ENCODE data around the gene SOBP. TPM values are rescaled to one million over a fixed set of nuclear protein-coding genes. Genes with fewer than 3 reads are reported as not detected.

Gene SOBP
- polyA plus RNA-seq, 2 of the 4 experiments (the other 2 are of a cell fraction): 0.18 to 0.53 TPM

- TF ChIP-seq REST (IDR thresholded peaks at IDR 0.05): no peak
- TF ChIP-seq HEYL (CRISPR knock-in tag; IDR thresholded peaks at IDR 0.05): no peak
Observed at GRCh38 chr6:107563694-107564588, 74.0 kb downstream of the SOBP start (continued).

GRCh38 chr6:107564589-107564951 lies 74.7 kb downstream of the SOBP start:
- no peak overlapping the region for H3K27ac ChIP-seq
- TF ChIP-seq JUN (IDR thresholded peaks at IDR 0.05) (no peak), RFX5 (IDR thresholded peaks at IDR 0.05) (no peak), ZC3H11A (IDR thresholded peaks at IDR 0.05) (no peak), RAD21 (conservative IDR thresholded peaks at IDR 0.05 in 1 of 2, IDR thresholded peaks at IDR 0.05 in 1 of 2) (no peak), FOSB (CRISPR knock-in tag; IDR thresholded peaks at IDR 0.05) (no peak), CHD2 (IDR thresholded peaks at IDR 0.05; ENCODE audit: low read length, partially characterized antibody) (no peak), CBX8 (IDR thresholded peaks at IDR 0.05) (no peak), JUNB (IDR thresholded peaks at IDR 0.05) (no peak), TP53 (CRISPR knock-in tag; IDR thresholded peaks at IDR 0.05) (no peak), GATA3 (IDR thresholded peaks at IDR 0.05; ENCODE audit: borderline replicate concordance) (no peak), EHMT2 (IDR thresholded peaks at IDR 0.05; ENCODE audit: low read depth) (no peak), KDM1A (IDR thresholded peaks at IDR 0.05; ENCODE audit: low read depth) (no peak), HDAC2 (IDR thresholded peaks at IDR 0.05) (no peak), EP300 (IDR thresholded peaks at IDR 0.05) (no peak), HEYL (CRISPR knock-in tag; IDR thresholded peaks at IDR 0.05) (no peak), RCOR1 (IDR thresholded peaks at IDR 0.05; ENCODE audit: low read depth, low read length) (no peak), HOXA7 (CRISPR knock-in tag; IDR thresholded peaks at IDR 0.05) (no peak), RARB (CRISPR knock-in tag; IDR thresholded peaks at IDR 0.05) (no peak)
- DNase-seq (ENCODE audit: low read depth in 1 of 2, low spot score in 1 of 2) (no peak), FAIRE-seq (no peak), ATAC-seq (no peak)
- POLR2A ChIA-PET: no interaction called here
- CTCF ChIA-PET: no interaction called here
- no peaks in the 10 kb centered on the region for H3K4me1 ChIP-seq
- no peaks in the 10 kb centered on the region for H3K9me3 ChIP-seq
- no peak overlapping the region for H3K4me2 ChIP-seq
- H3K4me3 ChIP-seq: no peak overlapping the region
- 25% methylated on average over 4 of the region's 4 CpGs for WGBS (ENCODE audit: missing lambda C conversion rate)

GRCh38 chr6:107565165-107565723 lies 75.3 kb downstream of the SOBP start:
- TF ChIP-seq NFE2L2 (conservative IDR thresholded peaks at IDR 0.05; ENCODE audit: low read length): no peak
- H3K27ac ChIP-seq: no peak overlapping the region
- H3K4me2 ChIP-seq: no peak overlapping the region
- no peak overlapping the region for H3K4me3 ChIP-seq
- no peak for ATAC-seq
- CTCF ChIA-PET: no interaction called here
- H3K4me1 ChIP-seq: no peaks in the 10 kb centered on the region
- DNase-seq (ENCODE audit: low read depth in 1 of 2, low spot score in 1 of 2): no peak
- no peak for FAIRE-seq
- POLR2A ChIA-PET: no interaction called here
- 63% methylated on average over 3 of the region's 7 CpGs for WGBS (ENCODE audit: missing lambda C conversion rate)
- H3K9me3 ChIP-seq: no peaks in the 10 kb centered on the region

Data from A549 (cell line).